Dendritic cell treated with granulocyte-macrophage colony-stimulating factor and Interleukin-4, amounts not matched to agents 40 ng/mL and 50 ng/mL, for 4 days (primary cell): ENCODE results near the gene CPXM2.

Source experiments
- H3K27ac Mint-ChIP-seq: one replicate; pipeline ENCODE4 v1.8.0; 2022; ENCODE audit warnings: mild to moderate bottlenecking, mixed read lengths
- H3K27me3 Mint-ChIP-seq: one replicate; pipeline ENCODE4 v1.8.0; 2022; ENCODE audit warnings: mild to moderate bottlenecking, mixed read lengths
- H3K36me3 Mint-ChIP-seq: one replicate; pipeline ENCODE4 v1.8.0; 2022; ENCODE audit warnings: low read depth, mixed read lengths
- H3K4me1 Mint-ChIP-seq: one replicate; pipeline ENCODE4 v1.8.0; 2022; ENCODE audit warnings: low read depth, mixed read lengths
- H3K4me3 Mint-ChIP-seq: one replicate; pipeline ENCODE4 v1.8.0; 2022; ENCODE audit warnings: mild to moderate bottlenecking, moderate library complexity, mixed read lengths
- H3K9me3 Mint-ChIP-seq: one replicate; pipeline ENCODE4 v1.8.0; 2022; ENCODE audit warnings: mixed read lengths
- intact Hi-C: fragments of 100-400 bp; cut with micrococcal nuclease; formaldehyde crosslinking; loops from one replicate; pipeline ENCODE4 v1.15.0; 2022

Gene CPXM2

GRCh38 chr10:123878666-123879303 is 12.8 kb downstream of the CPXM2 start:
- no peaks in the 10 kb centered on the region for H3K27me3 Mint-ChIP-seq
- no peak overlapping the region for H3K27ac Mint-ChIP-seq
- intact Hi-C loops: no loop called here
- no peak overlapping the region for H3K4me3 Mint-ChIP-seq
- no peaks in the 10 kb centered on the region for H3K9me3 Mint-ChIP-seq
- no peaks in the 10 kb centered on the region for H3K4me1 Mint-ChIP-seq
- no peaks in the 10 kb centered on the region for H3K36me3 Mint-ChIP-seq

- peaks cover 4% of the 10 kb centered on the region for H3K27me3 Mint-ChIP-seq
- no peaks in the 10 kb centered on the region for H3K4me1 Mint-ChIP-seq
- H3K9me3 Mint-ChIP-seq: no peaks in the 10 kb centered on the region
- no peaks in the 10 kb centered on the region for H3K36me3 Mint-ChIP-seq
- intact Hi-C loops: no loop called here
- no peak overlapping the region for H3K27ac Mint-ChIP-seq
- H3K4me3 Mint-ChIP-seq: no peak overlapping the region
These were observed 21.3 kb downstream of the CPXM2 start for GRCh38 chr10:123870260-123870659.

- Mint-ChIP-seq H3K4me1 (no peaks in the 10 kb centered on the region), H3K27me3 (peaks cover 4% of the 10 kb centered on the region), H3K36me3 (no peaks in the 10 kb centered on the region), H3K27ac (no peak overlapping the region), H3K4me3 (no peak overlapping the region), H3K9me3 (no peaks in the 10 kb centered on the region)
- intact Hi-C loops: no loop called here
These were observed 22.6 kb downstream of the CPXM2 start for GRCh38 chr10:123869020-123869414.

DNA sequence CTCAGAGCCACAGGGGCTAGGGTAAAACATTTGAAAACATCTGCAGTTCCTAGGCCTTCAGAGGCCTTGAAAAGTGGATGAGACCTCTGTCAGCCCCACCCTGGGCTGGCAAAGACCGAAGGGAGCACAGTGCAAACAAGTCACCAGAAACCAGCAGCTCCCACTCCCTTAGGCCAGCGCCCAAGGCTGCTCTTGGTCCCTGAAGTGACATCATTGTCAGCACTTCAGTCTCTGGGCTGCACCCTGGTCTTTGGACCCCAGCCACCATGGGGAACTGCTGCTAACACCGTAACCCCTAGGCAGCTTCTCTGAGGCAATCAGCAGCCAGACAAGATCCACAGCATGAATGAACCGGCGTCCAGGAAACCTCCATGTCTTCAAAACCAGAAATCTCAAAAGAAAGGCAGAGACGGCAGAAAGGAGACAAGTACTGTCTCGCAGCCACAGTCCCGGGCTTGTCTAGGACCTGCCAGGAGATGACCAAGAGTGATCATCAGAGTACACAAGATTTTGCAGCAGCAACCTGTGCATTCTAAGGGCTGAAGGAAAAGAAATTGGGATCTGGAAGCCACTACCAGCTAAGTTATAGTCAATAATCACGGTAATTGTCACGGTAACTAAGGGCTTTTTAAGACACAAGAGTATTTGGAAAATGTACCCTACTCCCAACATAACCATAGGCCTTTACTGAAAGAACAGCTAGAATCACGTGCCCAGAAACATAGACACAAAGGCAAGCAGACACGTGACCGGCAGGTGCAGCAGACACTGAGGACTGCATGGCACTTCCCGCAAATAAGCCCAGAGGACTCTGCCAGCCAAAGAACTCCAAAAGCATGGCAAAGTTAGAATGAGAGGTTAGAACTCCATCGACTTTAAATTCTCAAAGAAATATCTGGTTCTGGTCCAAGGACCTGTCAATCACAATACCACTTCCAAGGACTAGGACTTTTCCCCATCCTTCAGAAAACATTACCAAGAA is 23.3 kb downstream of the CPXM2 start:
- Mint-ChIP-seq H3K27me3 (peaks cover 4% of the 10 kb centered on the region), H3K9me3 (no peaks in the 10 kb centered on the region), H3K36me3 (no peaks in the 10 kb centered on the region), H3K4me1 (no peaks in the 10 kb centered on the region), H3K4me3 (no peak overlapping the region), H3K27ac (no peak overlapping the region)
- intact Hi-C loops: no loop called here

DNA sequence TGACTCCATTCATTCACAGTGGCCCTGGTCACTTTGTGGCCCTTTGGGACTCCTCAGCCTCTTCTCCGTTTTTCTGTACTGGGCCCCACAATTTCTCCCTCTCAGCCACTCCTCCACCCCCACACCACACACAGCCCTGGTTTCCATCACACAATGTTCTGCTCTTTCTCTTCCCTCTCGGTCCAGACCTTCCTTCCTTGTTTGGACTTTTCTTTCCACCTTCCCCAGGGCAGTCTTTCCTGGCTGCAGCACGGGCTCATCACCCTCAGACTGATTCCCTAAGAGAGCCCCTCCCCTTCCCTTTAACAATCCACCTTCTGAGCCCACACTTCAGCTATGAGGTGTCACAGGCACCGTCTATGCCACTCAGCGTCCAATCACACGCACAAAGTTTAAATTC is 25.7 kb downstream of the CPXM2 start:
- Mint-ChIP-seq H3K27me3 (peaks cover 2% of the 10 kb centered on the region), H3K4me3 (no peak overlapping the region), H3K9me3 (no peaks in the 10 kb centered on the region), H3K36me3 (no peaks in the 10 kb centered on the region), H3K27ac (no peak overlapping the region), H3K4me1 (no peaks in the 10 kb centered on the region)
- intact Hi-C loops: no loop called here

DNA sequence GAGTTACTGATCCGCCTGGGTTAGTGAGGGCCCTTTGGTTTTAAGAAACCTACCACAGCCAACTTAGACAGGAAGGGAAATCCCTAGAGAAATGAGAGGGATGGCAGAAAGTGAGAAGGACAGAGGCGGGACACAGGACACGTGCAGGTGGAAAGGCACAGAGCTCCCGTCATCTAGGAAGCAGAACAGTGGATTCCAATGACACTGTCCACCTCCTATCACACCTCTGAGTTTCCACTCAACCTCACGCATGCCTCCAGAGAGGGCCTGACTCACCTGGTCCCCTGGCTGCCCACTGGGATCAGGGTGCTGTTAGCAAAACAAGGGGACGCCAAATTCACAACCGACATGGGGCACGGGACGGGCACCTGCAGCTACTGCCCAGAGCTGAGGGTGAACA is 26.3 kb downstream of the CPXM2 start:
- Mint-ChIP-seq H3K4me1 (no peaks in the 10 kb centered on the region), H3K36me3 (no peaks in the 10 kb centered on the region), H3K27ac (no peak overlapping the region), H3K9me3 (no peaks in the 10 kb centered on the region), H3K27me3 (no peaks in the 10 kb centered on the region), H3K4me3 (no peak overlapping the region)
- intact Hi-C loops: no loop called here

DNA sequence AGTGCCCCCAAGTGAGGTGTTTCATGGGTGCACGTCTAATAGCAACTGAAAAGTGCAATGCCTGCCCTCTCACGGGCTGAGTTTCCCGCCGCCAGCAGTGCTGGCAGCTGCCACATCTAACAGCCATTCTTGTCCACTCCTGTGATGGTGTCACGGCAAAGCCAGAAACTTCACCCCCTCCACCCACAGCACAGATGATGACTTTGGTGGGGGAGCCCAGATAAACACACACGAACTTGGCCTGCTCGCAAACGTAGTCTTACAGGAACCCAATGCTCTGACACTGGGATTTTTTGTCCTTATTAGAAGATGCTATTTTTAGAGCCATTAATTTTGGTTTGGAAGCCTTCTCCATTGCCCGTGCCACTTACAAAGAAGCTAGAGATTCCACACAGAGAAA is 26.7 kb downstream of the CPXM2 start:
- intact Hi-C loops: no loop called here
- H3K27ac Mint-ChIP-seq: no peak overlapping the region
- H3K36me3 Mint-ChIP-seq: no peaks in the 10 kb centered on the region
- H3K9me3 Mint-ChIP-seq: no peaks in the 10 kb centered on the region
- no peaks in the 10 kb centered on the region for H3K4me1 Mint-ChIP-seq
- H3K27me3 Mint-ChIP-seq: no peaks in the 10 kb centered on the region
- H3K4me3 Mint-ChIP-seq: no peak overlapping the region

DNA sequence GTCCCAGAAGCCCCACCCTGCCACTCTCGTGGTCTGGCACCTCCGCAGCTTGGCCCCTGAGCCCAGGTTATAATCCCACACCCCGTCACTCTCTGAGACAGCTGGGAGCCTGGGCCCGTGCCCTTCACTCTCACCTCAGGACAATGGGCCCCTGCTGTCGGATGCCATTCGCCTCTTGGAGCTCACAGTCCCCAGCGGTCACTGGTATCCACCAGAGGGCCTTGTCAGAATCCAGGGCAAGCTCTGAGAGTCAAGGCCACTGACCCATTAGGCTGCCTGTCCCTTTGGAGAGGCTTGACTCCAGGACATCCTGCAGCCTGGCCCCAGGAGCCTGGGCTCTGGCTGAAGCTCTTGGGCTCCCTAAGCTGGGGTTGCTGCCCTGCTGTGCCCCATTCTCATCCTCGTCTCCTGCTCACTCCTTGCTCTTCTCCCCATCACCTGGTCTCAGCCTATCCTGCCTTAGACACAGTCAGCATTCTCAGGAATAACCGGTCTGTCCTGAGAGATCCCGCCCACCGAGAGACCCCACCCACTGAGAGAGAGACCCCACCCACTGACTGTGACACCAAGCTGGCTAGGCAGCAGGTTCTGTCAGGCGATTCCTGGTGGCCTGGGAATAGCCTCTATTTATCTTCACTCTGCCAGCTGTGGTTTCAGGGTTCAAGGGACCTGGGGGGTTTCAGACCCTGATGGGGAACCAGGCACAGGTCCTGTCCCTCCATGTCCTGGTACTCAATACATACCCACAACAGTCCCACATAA is 27.7 kb downstream of the CPXM2 start:
- Mint-ChIP-seq H3K4me1 (no peaks in the 10 kb centered on the region), H3K27ac (no peak overlapping the region), H3K4me3 (no peak overlapping the region), H3K27me3 (no peaks in the 10 kb centered on the region), H3K36me3 (no peaks in the 10 kb centered on the region), H3K9me3 (no peaks in the 10 kb centered on the region)
- intact Hi-C loops: no loop called here

DNA sequence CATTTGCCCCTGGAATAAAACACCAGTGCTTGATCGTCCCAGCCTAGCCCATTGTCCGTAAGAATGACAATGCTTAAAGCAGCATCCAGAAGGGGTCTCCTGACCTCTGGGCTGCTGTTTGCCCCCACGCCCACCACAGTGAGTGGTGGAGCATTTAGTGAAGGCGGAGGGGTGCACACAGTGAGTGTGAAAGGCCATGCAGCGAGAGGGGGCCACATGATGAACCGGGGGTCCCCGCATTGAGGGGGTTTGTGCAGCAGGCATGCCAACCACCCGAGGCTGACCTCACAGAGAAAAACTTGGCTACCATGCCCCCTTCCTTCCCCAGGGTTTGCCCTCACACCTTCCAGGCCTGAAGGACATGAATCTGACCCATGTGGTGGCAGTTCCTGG is 28.4 kb downstream of the CPXM2 start:
- intact Hi-C loops: no loop called here
- no peaks in the 10 kb centered on the region for H3K27me3 Mint-ChIP-seq

GRCh38 chr10:123862421-123863182 is 29.0 kb downstream of the CPXM2 start:
- H3K27ac Mint-ChIP-seq: no peak overlapping the region
- H3K4me1 Mint-ChIP-seq: no peaks in the 10 kb centered on the region
- no peaks in the 10 kb centered on the region for H3K27me3 Mint-ChIP-seq
- no peaks in the 10 kb centered on the region for H3K36me3 Mint-ChIP-seq
- intact Hi-C loops: no loop called here
- H3K4me3 Mint-ChIP-seq: no peak overlapping the region
- no peaks in the 10 kb centered on the region for H3K9me3 Mint-ChIP-seq

More for the DNA sequence above, 28.4 kb downstream of the CPXM2 start:
- no peaks in the 10 kb centered on the region for H3K4me1 Mint-ChIP-seq
- H3K9me3 Mint-ChIP-seq: no peaks in the 10 kb centered on the region
- H3K27ac Mint-ChIP-seq: no peak overlapping the region
- H3K36me3 Mint-ChIP-seq: no peaks in the 10 kb centered on the region
- H3K4me3 Mint-ChIP-seq: no peak overlapping the region

DNA sequence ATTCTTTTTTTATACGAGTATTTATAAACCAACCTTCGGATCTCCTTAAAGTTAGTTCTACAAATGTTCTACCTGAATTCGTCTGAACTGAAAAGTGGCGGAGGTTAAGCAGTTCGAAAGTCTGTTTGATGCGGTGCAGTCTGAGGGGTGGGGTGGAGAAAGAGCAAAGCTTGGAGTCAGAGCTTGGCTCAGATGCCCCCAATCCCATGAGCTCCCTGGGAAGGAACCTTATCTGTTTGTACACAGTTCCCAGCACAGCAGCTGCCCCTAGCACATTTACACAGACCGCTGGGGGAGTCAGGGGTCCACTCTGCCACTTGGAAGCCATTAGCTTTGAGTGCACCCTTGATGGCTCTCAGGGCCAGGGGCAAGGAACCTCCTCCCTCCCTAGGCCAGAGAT is 30.8 kb downstream of the CPXM2 start:
- Mint-ChIP-seq H3K4me3 (no peak overlapping the region), H3K9me3 (no peaks in the 10 kb centered on the region), H3K36me3 (no peaks in the 10 kb centered on the region), H3K27ac (no peak overlapping the region), H3K4me1 (no peaks in the 10 kb centered on the region), H3K27me3 (no peaks in the 10 kb centered on the region)
- intact Hi-C loops: no loop called here

- Mint-ChIP-seq H3K4me1 (no peaks in the 10 kb centered on the region), H3K36me3 (no peaks in the 10 kb centered on the region), H3K27me3 (no peaks in the 10 kb centered on the region), H3K27ac (no peak overlapping the region), H3K9me3 (no peaks in the 10 kb centered on the region), H3K4me3 (no peak overlapping the region)
- intact Hi-C loops: no loop called here
These were observed 31.4 kb downstream of the CPXM2 start for GRCh38 chr10:123860209-123860608.

- Mint-ChIP-seq H3K27me3 (no peaks in the 10 kb centered on the region), H3K9me3 (no peaks in the 10 kb centered on the region), H3K4me1 (no peaks in the 10 kb centered on the region), H3K4me3 (no peak overlapping the region), H3K36me3 (no peaks in the 10 kb centered on the region), H3K27ac (no peak overlapping the region)
- intact Hi-C loops: no loop called here
These were observed 32.0 kb downstream of the CPXM2 start for GRCh38 chr10:123859653-123860050.
